HEK293T (cell line): ENCODE data around the gene CWF19L2.
"Not testable (repeated sequence)": the region's sequence is repeated elsewhere in the genome, so short reads cannot be mapped to it uniquely, and the experiment has no call there.

Source experiments
- CTCF ChIA-PET: fragments of 350-600 bp; formaldehyde crosslinking; extraction: SDS; loops from one replicate; lab custom pipeline; 2021; ENCODE audit warnings: antibody characterized with exemption, inconsistent platforms; lab: Yijun Ruan, JAX
- POLR2A ChIA-PET: fragments of 350-600 bp; formaldehyde crosslinking; extraction: SDS; loops from one replicate; lab custom pipeline; 2020; ENCODE audit warnings: antibody characterized with exemption, inconsistent platforms; lab: Yijun Ruan, JAX
- DNase-seq: peaks from one replicate; pipeline ENCODE4 v3.0.0; 2012; ENCODE audit warnings: mixed read lengths; ENCODE audit errors: extremely low spot score
- ARNT ChIP-seq: fragments of 450-650 bp; IDR thresholded peaks from 2 replicates; pipeline ENCODE4 v1.6.1; 2017; ENCODE audit warnings: mild to moderate bottlenecking
- BHLHE40 ChIP-seq: fragments of 450-650 bp; IDR thresholded peaks from 2 replicates; pipeline ENCODE4 v1.6.1; 2016; ENCODE audit warnings: mild to moderate bottlenecking, moderate library complexity, borderline replicate concordance
- CTBP1 ChIP-seq: fragments of 450-650 bp; IDR thresholded peaks from 2 replicates; pipeline ENCODE4 v1.6.1; 2016; ENCODE audit warnings: borderline replicate concordance
- ELF4 ChIP-seq: fragments of 450-650 bp; IDR thresholded peaks from 2 replicates; pipeline ENCODE4 v1.6.1; 2017; ENCODE audit warnings: antibody characterized with exemption
- FOXA1 ChIP-seq: fragments of 450-650 bp; IDR thresholded peaks from 2 replicates; pipeline ENCODE4 v1.6.1; 2016; ENCODE audit warnings: mild to moderate bottlenecking
- FOXK2 ChIP-seq: fragments of 450-650 bp; IDR thresholded peaks from 2 replicates; pipeline ENCODE4 v1.6.1; 2016; ENCODE audit warnings: mild to moderate bottlenecking
- FOXM1 ChIP-seq: fragments of 450-650 bp; IDR thresholded peaks from 2 replicates; pipeline ENCODE4 v1.6.1; 2017; ENCODE audit warnings: mild to moderate bottlenecking, borderline replicate concordance
- HDGF ChIP-seq: fragments of 450-650 bp; IDR thresholded peaks from 2 replicates; pipeline ENCODE4 v1.6.1; 2017; ENCODE audit warnings: antibody characterized with exemption, borderline replicate concordance
- L3MBTL2 ChIP-seq: fragments of 450-650 bp; conservative IDR thresholded peaks from 2 replicates; pipeline ENCODE4 v1.6.1; 2016; ENCODE audit warnings: mild to moderate bottlenecking
- LEF1 ChIP-seq: fragments of 450-650 bp; IDR thresholded peaks from 2 replicates; pipeline ENCODE4 v1.6.1; 2017; ENCODE audit warnings: mild to moderate bottlenecking, borderline replicate concordance
- NFRKB ChIP-seq: fragments of 450-650 bp; IDR thresholded peaks from 2 replicates; pipeline ENCODE4 v1.6.1; 2016; ENCODE audit warnings: mild to moderate bottlenecking, moderate library complexity
- SP1 ChIP-seq: fragments of 450-650 bp; IDR thresholded peaks from 2 replicates; pipeline ENCODE4 v1.6.1; 2017
- SUZ12 ChIP-seq: fragments of 450-650 bp; IDR thresholded peaks from 2 replicates; pipeline ENCODE4 v1.6.1; 2016; ENCODE audit warnings: mild to moderate bottlenecking
- TARDBP ChIP-seq: fragments of 450-650 bp; IDR thresholded peaks from 2 replicates; pipeline ENCODE4 v1.6.1; 2016
- ZNF384 ChIP-seq: fragments of 450-650 bp; IDR thresholded peaks from 2 replicates; pipeline ENCODE4 v1.6.1; 2016
- TF ChIP-seq, protein P1 (sequence below): fragments of 450-650 bp; IDR thresholded peaks from 2 replicates; pipeline ENCODE4 v1.6.1; 2016

The CWF19L2 gene

DNA sequence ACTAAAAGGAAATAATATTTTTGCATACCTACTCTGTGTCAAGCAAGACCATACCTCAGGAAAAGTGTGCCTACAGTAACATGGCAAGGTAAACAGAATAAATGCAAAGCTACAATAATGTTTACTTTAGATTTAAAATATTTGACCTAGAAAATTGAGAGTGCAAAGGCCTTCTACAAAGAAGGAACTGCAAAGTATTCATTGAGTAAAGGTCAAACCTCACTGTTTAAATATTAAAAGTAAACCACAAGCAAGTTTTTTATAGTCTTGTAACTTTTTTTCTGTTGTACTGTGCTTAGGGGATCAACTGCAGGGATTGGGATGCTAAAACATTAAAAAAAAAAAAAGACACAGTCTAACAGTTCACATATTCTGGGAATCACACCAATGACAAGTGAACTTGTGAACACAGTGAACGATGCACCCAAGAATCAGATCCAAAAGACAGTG, 48.8 kb downstream of the CWF19L2 start:
- no peak for TF ChIP-seq TARDBP
- TF ChIP-seq BHLHE40 = no peak
- TF ChIP-seq FOXK2 = no peak
- TF ChIP-seq SP1 = no peak
- TF ChIP-seq, protein P1, sequence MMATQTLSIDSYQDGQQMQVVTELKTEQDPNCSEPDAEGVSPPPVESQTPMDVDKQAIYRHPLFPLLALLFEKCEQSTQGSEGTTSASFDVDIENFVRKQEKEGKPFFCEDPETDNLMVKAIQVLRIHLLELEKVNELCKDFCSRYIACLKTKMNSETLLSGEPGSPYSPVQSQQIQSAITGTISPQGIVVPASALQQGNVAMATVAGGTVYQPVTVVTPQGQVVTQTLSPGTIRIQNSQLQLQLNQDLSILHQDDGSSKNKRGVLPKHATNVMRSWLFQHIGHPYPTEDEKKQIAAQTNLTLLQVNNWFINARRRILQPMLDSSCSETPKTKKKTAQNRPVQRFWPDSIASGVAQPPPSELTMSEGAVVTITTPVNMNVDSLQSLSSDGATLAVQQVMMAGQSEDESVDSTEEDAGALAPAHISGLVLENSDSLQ = no peak
- no peak for TF ChIP-seq FOXM1
- no peak for TF ChIP-seq L3MBTL2
- no peak for TF ChIP-seq NFRKB
- TF ChIP-seq LEF1 = no peak
- TF ChIP-seq ARNT = no peak
- TF ChIP-seq SUZ12 = no peak
- no peak for TF ChIP-seq HDGF
- TF ChIP-seq ZNF384 = no peak
- TF ChIP-seq ELF4 = no peak
- TF ChIP-seq FOXA1 = no peak
- TF ChIP-seq CTBP1 = no peak
- ChIA-PET CTCF (no interaction called here), POLR2A (no interaction called here)
- DNase-seq = no peak

DNA sequence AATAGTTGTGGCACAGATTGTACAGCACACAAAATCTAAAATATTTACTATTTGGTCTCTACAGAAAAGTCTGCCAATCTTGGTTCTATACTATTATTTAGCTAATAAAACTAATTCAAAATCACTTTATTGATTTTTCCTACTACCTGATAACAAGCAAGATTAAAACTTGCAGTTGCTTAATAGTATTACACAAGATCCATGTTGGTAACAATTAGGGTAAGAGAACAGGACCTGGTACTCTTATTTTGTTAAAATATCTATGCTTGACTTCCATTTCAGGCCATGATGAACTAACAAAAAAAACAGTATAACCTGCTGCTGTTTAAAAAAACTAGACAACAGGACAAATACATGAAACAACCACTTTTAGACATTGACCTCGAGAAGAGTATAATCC, 52.4 kb downstream of the CWF19L2 start:
- no peak for DNase-seq
- ChIA-PET CTCF (no interaction called here), POLR2A (no interaction called here)
- TF ChIP-seq TARDBP (no peak), BHLHE40 (no peak), L3MBTL2 (no peak), FOXA1 (no peak), LEF1 (no peak), ZNF384 (no peak), ELF4 (no peak), NFRKB (no peak), FOXM1 (no peak), FOXK2 (no peak)

DNA sequence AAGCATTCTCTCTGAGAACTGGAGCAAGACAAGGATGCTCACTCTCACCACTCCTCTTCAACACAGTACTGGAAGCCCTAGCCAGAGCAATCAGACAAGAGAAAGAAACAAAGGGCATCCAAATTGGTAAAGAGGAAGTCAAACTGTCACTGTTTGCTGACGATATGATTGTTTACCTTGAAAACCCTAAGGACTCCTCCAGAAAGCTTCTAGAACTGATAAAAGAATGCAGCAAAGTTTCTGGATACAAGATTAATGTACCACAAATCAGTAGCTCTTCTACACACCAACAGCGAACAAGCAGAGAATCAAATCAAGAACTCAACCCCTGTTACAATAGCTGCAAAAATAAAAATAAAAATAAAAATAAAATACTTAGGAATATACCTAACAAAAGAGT, 56.5 kb downstream of the CWF19L2 start:
- CTCF ChIA-PET, POLR2A ChIA-PET, DNase-seq: not testable (repeated sequence)

DNA sequence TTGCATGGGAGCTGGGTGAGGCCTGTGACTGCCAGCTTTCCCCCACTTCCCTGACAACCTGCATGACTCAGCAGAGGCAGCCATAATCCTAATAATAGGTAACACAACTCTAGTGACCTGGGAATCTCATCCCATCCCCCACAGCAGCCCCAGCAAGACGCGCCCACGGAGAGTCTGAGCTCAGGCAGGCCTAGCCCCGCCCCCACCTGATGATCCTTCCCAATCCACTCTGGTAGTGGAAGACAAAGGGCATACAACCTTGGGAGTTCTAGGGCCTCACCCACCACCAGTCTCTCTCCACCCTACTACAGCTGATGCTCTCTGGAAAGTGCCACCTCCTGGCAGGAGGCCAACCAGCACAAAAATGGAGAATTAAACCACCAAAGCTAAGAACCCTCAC, 60.3 kb downstream of the CWF19L2 start:
- ChIA-PET CTCF (no interaction called here), POLR2A (no interaction called here)
- DNase-seq = no peak
- TF ChIP-seq FOXK2 = no peak
- TF ChIP-seq ELF4 = no peak
- no peak for TF ChIP-seq ZNF384
- TF ChIP-seq BHLHE40 = no peak
- no peak for TF ChIP-seq FOXM1
- TF ChIP-seq HDGF = no peak
- no peak for TF ChIP-seq CTBP1
- TF ChIP-seq SP1 = no peak
- TF ChIP-seq FOXA1 = no peak
- TF ChIP-seq LEF1 = no peak
- TF ChIP-seq, protein P1 = no peak
- no peak for TF ChIP-seq SUZ12
- no peak for TF ChIP-seq NFRKB
- no peak for TF ChIP-seq L3MBTL2
- TF ChIP-seq TARDBP = no peak
- TF ChIP-seq ARNT = no peak

DNA sequence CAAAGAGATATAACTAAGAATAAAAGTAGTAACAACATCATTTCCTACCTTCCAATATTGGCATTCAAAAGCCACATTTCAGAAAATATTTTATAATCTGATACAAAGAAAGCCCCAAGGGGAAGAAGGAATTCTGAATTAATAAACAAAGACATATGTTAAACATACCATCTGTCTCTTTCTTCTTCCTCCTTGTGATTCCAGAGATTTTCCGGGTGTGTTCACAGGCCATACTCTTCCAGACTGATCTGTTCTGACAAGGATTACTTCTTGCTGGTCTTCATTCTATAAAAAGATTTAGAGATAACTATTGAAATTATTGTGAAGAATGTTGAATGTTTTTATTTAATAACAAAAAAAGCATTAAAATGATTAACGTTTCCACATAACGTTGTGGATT, 65.0 kb downstream of the CWF19L2 start:
- POLR2A ChIA-PET = no interaction called here
- DNase-seq = no peak
- CTCF ChIA-PET = no interaction called here
- TF ChIP-seq HDGF (no peak), TARDBP (no peak), BHLHE40 (no peak), ZNF384 (no peak), ELF4 (no peak), FOXA1 (no peak), SP1 (no peak), SUZ12 (no peak), FOXK2 (no peak), LEF1 (no peak), CTBP1 (no peak), L3MBTL2 (no peak)
- TF ChIP-seq, protein P1 = no peak

DNA sequence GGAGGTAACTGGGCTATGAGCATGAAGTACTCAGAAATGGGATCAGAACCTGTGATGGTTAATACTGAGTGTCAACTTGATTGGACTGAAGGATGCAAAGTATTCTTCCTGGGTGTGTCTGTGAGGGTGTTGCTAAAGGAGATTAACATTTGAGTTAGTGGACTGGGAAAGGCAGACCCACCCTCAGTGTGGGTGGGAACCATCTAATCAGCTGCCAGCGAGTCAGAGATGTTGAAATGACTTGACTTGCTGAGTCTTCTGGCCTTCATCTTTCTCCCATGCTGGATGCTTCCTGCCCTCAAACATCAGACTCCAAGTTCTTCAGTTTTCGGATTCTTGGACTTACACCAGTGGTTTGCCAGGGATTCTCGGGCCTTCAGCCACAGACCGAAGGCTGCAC, 66.9 kb downstream of the CWF19L2 start:
- POLR2A ChIA-PET, CTCF ChIA-PET, DNase-seq: not testable (repeated sequence)

DNA sequence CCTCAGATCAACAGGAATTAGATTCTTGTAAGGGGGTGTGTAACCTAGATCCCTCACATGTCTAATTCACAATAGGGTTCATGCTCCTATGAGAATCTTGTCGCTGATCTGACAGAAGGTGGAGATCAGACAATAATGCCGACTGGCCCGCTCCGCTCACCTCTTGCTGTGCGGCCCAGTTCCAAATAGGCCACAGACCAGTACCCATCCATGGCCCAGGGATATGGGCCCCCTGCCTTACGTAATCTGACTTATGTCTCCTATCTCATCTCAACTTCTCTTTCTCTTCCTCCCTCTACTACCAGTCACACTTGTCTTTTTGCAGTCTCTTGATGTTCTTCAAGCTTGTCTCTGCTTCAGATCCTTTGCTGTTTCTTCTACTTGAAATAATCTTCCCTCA, 70.0 kb downstream of the CWF19L2 start:
- ChIA-PET POLR2A (no interaction called here), CTCF (no interaction called here)
- no peak for DNase-seq
- TF ChIP-seq L3MBTL2 (no peak), SP1 (no peak), SUZ12 (no peak), FOXA1 (no peak), ARNT (no peak), ZNF384 (no peak), FOXK2 (no peak), BHLHE40 (no peak), HDGF (no peak)
- TF ChIP-seq, protein P1 = no peak
